Measurements from ENCODE around the gene PLCB1. TPM values are rescaled to one million over a fixed set of nuclear protein-coding genes. Genes with fewer than 3 reads are reported as not detected.

Gene PLCB1
- total and polyA plus RNA-seq, 4 donors, result 1.6 to 43.8 (median 6.1) TPM

DNA sequence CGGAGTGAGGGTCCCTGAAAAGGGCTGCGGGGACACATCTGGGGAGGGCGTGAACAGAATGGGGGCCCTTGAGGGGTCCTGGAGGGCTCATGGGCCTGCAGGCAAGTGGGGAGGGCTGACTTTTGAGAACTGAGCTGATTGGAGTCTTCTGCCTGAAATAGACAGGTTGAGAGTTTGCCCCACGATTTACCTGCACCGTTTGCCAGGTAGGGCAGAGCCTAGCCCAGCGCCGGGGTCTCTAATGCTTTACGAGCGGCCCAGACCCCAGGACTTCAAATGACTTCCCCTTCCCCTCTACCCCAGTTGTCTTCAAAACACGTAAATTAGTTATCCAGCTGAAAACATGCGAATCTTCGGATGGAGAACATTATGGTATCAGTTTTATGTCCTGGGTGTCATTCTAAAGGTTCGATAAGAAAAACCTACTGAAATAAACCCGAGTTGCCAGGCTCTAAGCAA lies 1.3 kb downstream of the PLCB1 start:
- TF ChIP-seq, protein P1, sequence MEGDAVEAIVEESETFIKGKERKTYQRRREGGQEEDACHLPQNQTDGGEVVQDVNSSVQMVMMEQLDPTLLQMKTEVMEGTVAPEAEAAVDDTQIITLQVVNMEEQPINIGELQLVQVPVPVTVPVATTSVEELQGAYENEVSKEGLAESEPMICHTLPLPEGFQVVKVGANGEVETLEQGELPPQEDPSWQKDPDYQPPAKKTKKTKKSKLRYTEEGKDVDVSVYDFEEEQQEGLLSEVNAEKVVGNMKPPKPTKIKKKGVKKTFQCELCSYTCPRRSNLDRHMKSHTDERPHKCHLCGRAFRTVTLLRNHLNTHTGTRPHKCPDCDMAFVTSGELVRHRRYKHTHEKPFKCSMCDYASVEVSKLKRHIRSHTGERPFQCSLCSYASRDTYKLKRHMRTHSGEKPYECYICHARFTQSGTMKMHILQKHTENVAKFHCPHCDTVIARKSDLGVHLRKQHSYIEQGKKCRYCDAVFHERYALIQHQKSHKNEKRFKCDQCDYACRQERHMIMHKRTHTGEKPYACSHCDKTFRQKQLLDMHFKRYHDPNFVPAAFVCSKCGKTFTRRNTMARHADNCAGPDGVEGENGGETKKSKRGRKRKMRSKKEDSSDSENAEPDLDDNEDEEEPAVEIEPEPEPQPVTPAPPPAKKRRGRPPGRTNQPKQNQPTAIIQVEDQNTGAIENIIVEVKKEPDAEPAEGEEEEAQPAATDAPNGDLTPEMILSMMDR (IDR thresholded peaks at IDR 0.05; ENCODE audit: control extremely low read depth, extremely low read depth), result no peak
- Histone ChIP-seq H3K27ac (ENCODE audit: low read depth in 1 of 2, low read length in 1 of 2) (no peak overlapping the region), H3K9ac (ENCODE audit: insufficient read depth in 1 of 2, low read length in 2 of 2) (no peak overlapping the region), H3K9me3 (ENCODE audit: control insufficient read depth in 4 of 4, insufficient read depth in 3 of 4, low read length in 3 of 4) (no peaks in the 10 kb centered on the region), H3K4me1 (ENCODE audit: control insufficient read depth in 5 of 5, insufficient read depth in 5 of 5, low read length in 5 of 5) (peaks cover 0 to 20% (median 4%) of the 10 kb centered on the region in 5 donors), H3K36me3 (ENCODE audit: control insufficient read depth in 4 of 4, insufficient read depth in 4 of 4, low read length in 4 of 4) (no peaks in the 10 kb centered on the region), H3K4me3 (peak overlapping the region; percentile 55), H3K27me3 (ENCODE audit: control insufficient read depth in 3 of 3, insufficient read depth in 3 of 3, low read length in 2 of 3) (peaks cover 0 to 5% (median 0%) of the 10 kb centered on the region in 3 donors)
- no peak for DNase-seq
- no peak for ATAC-seq (ENCODE audit: insufficient read depth, low FRiP score)
- 13 to 23% methylated on average over 14 of the region's 14 CpGs for WGBS, 2 donors

- TF ChIP-seq, protein P1 (IDR thresholded peaks at IDR 0.05; ENCODE audit: control extremely low read depth, extremely low read depth), result no peak
- DNase-seq, result peak in 2 of 3 donors; percentile 47 to 53
- Histone ChIP-seq H3K27ac (ENCODE audit: low read depth in 1 of 2, low read length in 1 of 2) (no peak overlapping the region), H3K9me3 (ENCODE audit: control insufficient read depth in 4 of 4, insufficient read depth in 3 of 4, low read length in 3 of 4) (no peaks in the 10 kb centered on the region), H3K27me3 (ENCODE audit: control insufficient read depth in 3 of 3, insufficient read depth in 3 of 3, low read length in 2 of 3) (peaks cover 0 to 5% (median 0%) of the 10 kb centered on the region in 3 donors), H3K9ac (ENCODE audit: insufficient read depth in 1 of 2, low read length in 2 of 2) (no peak overlapping the region), H3K36me3 (ENCODE audit: control insufficient read depth in 4 of 4, insufficient read depth in 4 of 4, low read length in 4 of 4) (no peaks in the 10 kb centered on the region), H3K4me1 (ENCODE audit: control insufficient read depth in 5 of 5, insufficient read depth in 5 of 5, low read length in 5 of 5) (peaks cover 0 to 20% (median 4%) of the 10 kb centered on the region in 5 donors), H3K4me3 (no peak overlapping the region)
- ATAC-seq (ENCODE audit: insufficient read depth, low FRiP score), result no peak
- WGBS, 2 donors, result 29 to 49% methylated on average over 7 of the region's 7 CpGs
These were observed 1.9 kb downstream of the PLCB1 start for GRCh38 chr20:8133851-8134451.

GRCh38 chr20:8139899-8140298 lies 7.8 kb downstream of the PLCB1 start:
- no peaks in the 10 kb centered on the region for H3K27me3 ChIP-seq (ENCODE audit: control insufficient read depth in 3 of 3, insufficient read depth in 3 of 3, low read length in 2 of 3)
- no peak overlapping the region for H3K4me3 ChIP-seq
- DNase-seq, result no peak
- H3K9ac ChIP-seq (ENCODE audit: insufficient read depth in 1 of 2, low read length in 2 of 2), result no peak overlapping the region
- H3K4me1 ChIP-seq (ENCODE audit: control insufficient read depth in 5 of 5, insufficient read depth in 5 of 5, low read length in 5 of 5), result peaks cover 0 to 5% (median 0%) of the 10 kb centered on the region in 5 donors
- H3K9me3 ChIP-seq (ENCODE audit: control insufficient read depth in 4 of 4, insufficient read depth in 3 of 4, low read length in 3 of 4), result no peaks in the 10 kb centered on the region
- ATAC-seq (ENCODE audit: insufficient read depth, low FRiP score), result no peak
- no peak overlapping the region for H3K27ac ChIP-seq (ENCODE audit: low read depth in 1 of 2, low read length in 1 of 2)
- TF ChIP-seq, protein P1 (IDR thresholded peaks at IDR 0.05; ENCODE audit: control extremely low read depth, extremely low read depth), result no peak
- H3K36me3 ChIP-seq (ENCODE audit: control insufficient read depth in 4 of 4, insufficient read depth in 4 of 4, low read length in 4 of 4), result no peaks in the 10 kb centered on the region
- WGBS, 2 donors, result 53 to 64% methylated on average over 2 of the region's 2 CpGs
